HEK293 (cell line): ENCODE data around the gene GMPPA.

Experiments
- CTCF ChIP-seq: fragments of 450-650 bp; formaldehyde crosslinking; IDR thresholded peaks from 2 replicates; pipeline ENCODE4 v1.5.1; 2016; ENCODE audit warnings: missing biosample characterization, missing genetic modification characterization
- KLF1 ChIP-seq: fragments of 450-650 bp; formaldehyde crosslinking; IDR thresholded peaks from 2 replicates; pipeline ENCODE4 v1.5.1; 2016; ENCODE audit warnings: missing biosample characterization, missing genetic modification characterization
- OVOL3 ChIP-seq: fragments of 450-650 bp; formaldehyde crosslinking; IDR thresholded peaks from 2 replicates; pipeline ENCODE4 v1.5.1; 2016; ENCODE audit warnings: missing biosample characterization, missing genetic modification characterization
- TRIM28 ChIP-seq: IDR thresholded peaks from 2 replicates; pipeline ENCODE4 v1.6.1; 2011; ENCODE audit warnings: low read length, control low read depth, borderline replicate concordance
- WT1 ChIP-seq: fragments of 450-650 bp; formaldehyde crosslinking; IDR thresholded peaks from 2 replicates; pipeline ENCODE4 v1.5.1; 2016; ENCODE audit warnings: missing biosample characterization, missing genetic modification characterization
- YY1 ChIP-seq: fragments of 450-650 bp; formaldehyde crosslinking; IDR thresholded peaks from 2 replicates; pipeline ENCODE4 v1.5.1; 2018; ENCODE audit warnings: missing biosample characterization, missing genetic modification characterization
- ZBTB49 ChIP-seq: fragments of 450-650 bp; formaldehyde crosslinking; IDR thresholded peaks from 2 replicates; pipeline ENCODE4 v1.5.1; 2016; ENCODE audit warnings: missing biosample characterization, missing genetic modification characterization, low read depth
- ZFP37 ChIP-seq: fragments of 450-650 bp; formaldehyde crosslinking; IDR thresholded peaks from 2 replicates; pipeline ENCODE4 v1.5.1; 2016; ENCODE audit warnings: missing biosample characterization, missing genetic modification characterization
- ZNF426 ChIP-seq: fragments of 450-650 bp; formaldehyde crosslinking; IDR thresholded peaks from 2 replicates; pipeline ENCODE4 v1.5.1; 2017; ENCODE audit warnings: missing biosample characterization, missing genetic modification characterization, mild to moderate bottlenecking, inconsistent platforms, moderate library complexity
- ZNF501 ChIP-seq: fragments of 450-650 bp; formaldehyde crosslinking; IDR thresholded peaks from 2 replicates; pipeline ENCODE4 v1.5.1; 2016; ENCODE audit warnings: missing biosample characterization, missing genetic modification characterization
- ZNF837 ChIP-seq: fragments of 450-650 bp; formaldehyde crosslinking; IDR thresholded peaks from 2 replicates; pipeline ENCODE4 v1.5.1; 2016; ENCODE audit warnings: missing biosample characterization, missing genetic modification characterization

- TF ChIP-seq ZNF837 (tag by site-specific recombination) = no peak
- TF ChIP-seq ZBTB49 (tag by site-specific recombination) = no peak
- no peak for TF ChIP-seq WT1 (tag by site-specific recombination)
- TF ChIP-seq CTCF = no peak
- no peak for TF ChIP-seq YY1 (tag by site-specific recombination)
- no peak for TF ChIP-seq TRIM28
- no peak for TF ChIP-seq KLF1 (tag by site-specific recombination)
- TF ChIP-seq ZNF426 (tag by site-specific recombination) = no peak
- no peak for TF ChIP-seq ZNF501
- TF ChIP-seq OVOL3 (tag by site-specific recombination) = no peak
- TF ChIP-seq ZFP37 (tag by site-specific recombination) = no peak
These were observed 50.9 kb downstream of the GMPPA start for GRCh38 chr2:219549619-219550018.
